ENCODE results near the gene CREB3L4. TPM values are rescaled to one million over a fixed set of nuclear protein-coding genes. Genes with fewer than 3 reads are reported as not detected.
A peak's percentile ranks its signal among the peaks of the same experiment; 100 is the strongest.
"Not testable (repeated sequence)": the region's sequence is repeated elsewhere in the genome, so short reads cannot be mapped to it uniquely, and the experiment has no call there.

The CREB3L4 gene
- total RNA-seq, 2 experiments from 2014 or later: 2.9 to 3.9 TPM

- no peak overlapping the region for H3K27ac ChIP-seq (ENCODE audit: low read depth in 1 of 2, low read length in 2 of 2)
- H3K36me3 ChIP-seq (ENCODE audit: insufficient read depth, low read length): peaks cover 38% of the 10 kb centered on the region
- ChIA-PET POLR2A (interaction anchor here (1.0 to 1.2 kb wide), 3 partner anchors 39 to 324 kb away, joined by 4 to 5 read pairs (median 4); no protein-coding TSS in a partner anchor), CTCF (no interaction called here)
- ATAC-seq (ENCODE audit: poor library complexity) (no peak), DNase-seq (no peak)
- Mint-ChIP-seq H3K9me3 (no peaks in the 10 kb centered on the region), H3K4me1 (ENCODE audit: low read depth) (peaks cover 32% of the 10 kb centered on the region), H3K4me3 (no peak overlapping the region), H3K27me3 (no peaks in the 10 kb centered on the region), H3K27ac (peak overlapping the region; percentile 46), H3K36me3 (ENCODE audit: low read depth) (peaks cover 58% of the 10 kb centered on the region)
- H3K4me3 ChIP-seq (ENCODE audit: low read length): no peak overlapping the region
- no peaks in the 10 kb centered on the region for H3K9me3 ChIP-seq (ENCODE audit: control insufficient read depth in 1 of 2, insufficient read depth in 1 of 2, low read length in 2 of 2)
- intact Hi-C loops (cut with DNase I, micrococcal nuclease): no loop called here
- H3K4me1 ChIP-seq (ENCODE audit: insufficient read depth, low read length): peaks cover 29% of the 10 kb centered on the region
- TF ChIP-seq, protein P1, sequence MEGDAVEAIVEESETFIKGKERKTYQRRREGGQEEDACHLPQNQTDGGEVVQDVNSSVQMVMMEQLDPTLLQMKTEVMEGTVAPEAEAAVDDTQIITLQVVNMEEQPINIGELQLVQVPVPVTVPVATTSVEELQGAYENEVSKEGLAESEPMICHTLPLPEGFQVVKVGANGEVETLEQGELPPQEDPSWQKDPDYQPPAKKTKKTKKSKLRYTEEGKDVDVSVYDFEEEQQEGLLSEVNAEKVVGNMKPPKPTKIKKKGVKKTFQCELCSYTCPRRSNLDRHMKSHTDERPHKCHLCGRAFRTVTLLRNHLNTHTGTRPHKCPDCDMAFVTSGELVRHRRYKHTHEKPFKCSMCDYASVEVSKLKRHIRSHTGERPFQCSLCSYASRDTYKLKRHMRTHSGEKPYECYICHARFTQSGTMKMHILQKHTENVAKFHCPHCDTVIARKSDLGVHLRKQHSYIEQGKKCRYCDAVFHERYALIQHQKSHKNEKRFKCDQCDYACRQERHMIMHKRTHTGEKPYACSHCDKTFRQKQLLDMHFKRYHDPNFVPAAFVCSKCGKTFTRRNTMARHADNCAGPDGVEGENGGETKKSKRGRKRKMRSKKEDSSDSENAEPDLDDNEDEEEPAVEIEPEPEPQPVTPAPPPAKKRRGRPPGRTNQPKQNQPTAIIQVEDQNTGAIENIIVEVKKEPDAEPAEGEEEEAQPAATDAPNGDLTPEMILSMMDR (IDR thresholded peaks at IDR 0.05): no peak
- H3K27me3 ChIP-seq (ENCODE audit: control insufficient read depth in 1 of 2, insufficient read depth in 2 of 2, low read length in 2 of 2): no peaks in the 10 kb centered on the region
Measured at GRCh38 chr1:153995640-153996039, 27.9 kb downstream of the CREB3L4 start.

GRCh38 chr1:153996882-153997281, 29.2 kb downstream of the CREB3L4 start:
- H3K4me1 Mint-ChIP-seq (ENCODE audit: low read depth): peaks cover 23% of the 10 kb centered on the region

DNA sequence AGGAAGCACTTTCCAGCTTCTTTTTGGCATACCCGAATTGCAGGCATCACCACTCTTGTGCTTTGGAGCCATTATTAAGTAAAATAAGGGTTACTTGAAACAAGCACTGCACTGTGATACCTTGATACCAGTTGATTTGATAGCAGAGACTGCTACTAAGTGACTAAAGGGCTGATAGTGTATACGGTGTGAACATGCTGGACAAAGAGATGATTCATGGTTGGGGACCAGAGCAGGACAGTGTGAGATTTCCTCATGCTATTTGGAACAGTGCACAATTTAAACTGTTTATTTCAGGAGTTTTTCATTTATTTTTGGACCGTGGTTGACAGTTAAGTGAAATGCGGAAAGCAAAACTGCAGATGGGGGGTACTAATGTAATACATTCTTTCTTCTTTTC, 32.7 kb downstream of the CREB3L4 start:
- H3K36me3 Mint-ChIP-seq (ENCODE audit: low read depth): peaks cover 10% of the 10 kb centered on the region
- ChIA-PET CTCF (no interaction called here), POLR2A (interaction anchor here (5.6 kb wide), 1 partner anchor 9 kb away, joined by 43 read pairs; the partner anchor contains the start of gene RPS27)
- Histone ChIP-seq H3K9me3 (ENCODE audit: control insufficient read depth in 1 of 2, insufficient read depth in 1 of 2, low read length in 2 of 2) (no peaks in the 10 kb centered on the region), H3K36me3 (ENCODE audit: insufficient read depth, low read length) (peaks cover 2% of the 10 kb centered on the region), H3K4me1 (ENCODE audit: insufficient read depth, low read length) (no peaks in the 10 kb centered on the region), H3K27me3 (ENCODE audit: control insufficient read depth in 1 of 2, insufficient read depth in 2 of 2, low read length in 2 of 2) (no peaks in the 10 kb centered on the region), H3K4me3 (ENCODE audit: low read length) (no peak overlapping the region), H3K27ac (ENCODE audit: low read depth in 1 of 2, low read length in 2 of 2) (no peak overlapping the region)
- no peak for DNase-seq
- no peak overlapping the region for H3K27ac Mint-ChIP-seq
- TF ChIP-seq, protein P1 (IDR thresholded peaks at IDR 0.05): no peak
- H3K4me1 Mint-ChIP-seq (ENCODE audit: low read depth): peaks cover 2% of the 10 kb centered on the region
- H3K9me3 Mint-ChIP-seq: no peaks in the 10 kb centered on the region
- no peaks in the 10 kb centered on the region for H3K27me3 Mint-ChIP-seq
- intact Hi-C loops (cut with DNase I, micrococcal nuclease): no loop called here
- H3K4me3 Mint-ChIP-seq: no peak overlapping the region
- ATAC-seq (ENCODE audit: poor library complexity): no peak

More at GRCh38 chr1:153996882-153997281, 29.2 kb downstream of the CREB3L4 start:
- POLR2A ChIA-PET: interaction anchor here (0.7 kb wide), 1 partner anchor 594 kb away, joined by 3 read pairs; no protein-coding TSS in a partner anchor
- H3K27ac Mint-ChIP-seq; H3K27me3 ChIP-seq (ENCODE audit: control insufficient read depth in 1 of 2, insufficient read depth in 2 of 2, low read length in 2 of 2); H3K4me3 Mint-ChIP-seq; ATAC-seq (ENCODE audit: poor library complexity); H3K9me3 Mint-ChIP-seq; H3K27ac ChIP-seq (ENCODE audit: low read depth in 1 of 2, low read length in 2 of 2); DNase-seq; H3K4me3 ChIP-seq (ENCODE audit: low read length); H3K27me3 Mint-ChIP-seq; CTCF ChIA-PET; H3K9me3 ChIP-seq (ENCODE audit: control insufficient read depth in 1 of 2, insufficient read depth in 1 of 2, low read length in 2 of 2); intact Hi-C loops (cut with DNase I, micrococcal nuclease): not testable (repeated sequence)
- H3K4me1 ChIP-seq (ENCODE audit: insufficient read depth, low read length): peaks cover 22% of the 10 kb centered on the region
- H3K36me3 Mint-ChIP-seq (ENCODE audit: low read depth): peaks cover 45% of the 10 kb centered on the region
- peaks cover 31% of the 10 kb centered on the region for H3K36me3 ChIP-seq (ENCODE audit: insufficient read depth, low read length)

DNA sequence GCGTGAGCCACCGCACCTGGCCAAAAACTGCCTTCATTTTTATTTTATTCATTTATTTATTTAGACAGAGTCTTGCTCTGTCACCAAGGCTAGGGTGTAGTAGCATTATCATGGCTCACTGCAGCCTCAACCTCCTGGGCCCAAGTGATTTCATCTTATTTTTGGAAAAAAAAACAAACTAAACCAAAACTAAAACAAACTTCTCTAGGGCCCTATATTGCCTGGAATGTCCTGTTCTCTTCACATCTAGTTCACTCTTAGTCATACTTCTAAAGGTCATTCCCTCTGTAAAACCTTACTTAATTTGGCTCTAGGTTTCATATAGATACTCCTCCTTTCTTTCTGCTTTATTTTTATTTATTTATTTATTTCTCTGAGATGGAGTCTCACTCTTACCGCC, 38.4 kb downstream of the CREB3L4 start:
- DNase-seq: no peak
- no peak overlapping the region for H3K27ac ChIP-seq (ENCODE audit: low read depth in 1 of 2, low read length in 2 of 2)
- no peak overlapping the region for H3K4me3 Mint-ChIP-seq
- H3K27me3 ChIP-seq (ENCODE audit: control insufficient read depth in 1 of 2, insufficient read depth in 2 of 2, low read length in 2 of 2): no peaks in the 10 kb centered on the region
- CTCF ChIA-PET: no interaction called here
- no peak overlapping the region for H3K4me3 ChIP-seq (ENCODE audit: low read length)
- H3K4me1 Mint-ChIP-seq (ENCODE audit: low read depth): no peaks in the 10 kb centered on the region
- no peaks in the 10 kb centered on the region for H3K36me3 ChIP-seq (ENCODE audit: insufficient read depth, low read length)
- POLR2A ChIA-PET: no interaction called here
- no peaks in the 10 kb centered on the region for H3K9me3 ChIP-seq (ENCODE audit: control insufficient read depth in 1 of 2, insufficient read depth in 1 of 2, low read length in 2 of 2)
- no peak for ATAC-seq (ENCODE audit: poor library complexity)
- intact Hi-C loops (cut with DNase I, micrococcal nuclease): no loop called here
- H3K4me1 ChIP-seq (ENCODE audit: insufficient read depth, low read length): no peaks in the 10 kb centered on the region
- no peaks in the 10 kb centered on the region for H3K27me3 Mint-ChIP-seq
- TF ChIP-seq, protein P1 (IDR thresholded peaks at IDR 0.05): no peak
- H3K36me3 Mint-ChIP-seq (ENCODE audit: low read depth): no peaks in the 10 kb centered on the region
- H3K27ac Mint-ChIP-seq: no peak overlapping the region
- H3K9me3 Mint-ChIP-seq: no peaks in the 10 kb centered on the region

Data from CD4-positive, alpha-beta T cell (primary cell).